ENCODE results near the gene PLBD1. TPM values are rescaled to one million over a fixed set of nuclear protein-coding genes. Genes with fewer than 3 reads are reported as not detected.

Gene PLBD1, protein sequence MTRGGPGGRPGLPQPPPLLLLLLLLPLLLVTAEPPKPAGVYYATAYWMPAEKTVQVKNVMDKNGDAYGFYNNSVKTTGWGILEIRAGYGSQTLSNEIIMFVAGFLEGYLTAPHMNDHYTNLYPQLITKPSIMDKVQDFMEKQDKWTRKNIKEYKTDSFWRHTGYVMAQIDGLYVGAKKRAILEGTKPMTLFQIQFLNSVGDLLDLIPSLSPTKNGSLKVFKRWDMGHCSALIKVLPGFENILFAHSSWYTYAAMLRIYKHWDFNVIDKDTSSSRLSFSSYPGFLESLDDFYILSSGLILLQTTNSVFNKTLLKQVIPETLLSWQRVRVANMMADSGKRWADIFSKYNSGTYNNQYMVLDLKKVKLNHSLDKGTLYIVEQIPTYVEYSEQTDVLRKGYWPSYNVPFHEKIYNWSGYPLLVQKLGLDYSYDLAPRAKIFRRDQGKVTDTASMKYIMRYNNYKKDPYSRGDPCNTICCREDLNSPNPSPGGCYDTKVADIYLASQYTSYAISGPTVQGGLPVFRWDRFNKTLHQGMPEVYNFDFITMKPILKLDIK
- 18.8 TPM for polyA plus RNA-seq (ENCODE audit: insufficient read length)

DNA sequence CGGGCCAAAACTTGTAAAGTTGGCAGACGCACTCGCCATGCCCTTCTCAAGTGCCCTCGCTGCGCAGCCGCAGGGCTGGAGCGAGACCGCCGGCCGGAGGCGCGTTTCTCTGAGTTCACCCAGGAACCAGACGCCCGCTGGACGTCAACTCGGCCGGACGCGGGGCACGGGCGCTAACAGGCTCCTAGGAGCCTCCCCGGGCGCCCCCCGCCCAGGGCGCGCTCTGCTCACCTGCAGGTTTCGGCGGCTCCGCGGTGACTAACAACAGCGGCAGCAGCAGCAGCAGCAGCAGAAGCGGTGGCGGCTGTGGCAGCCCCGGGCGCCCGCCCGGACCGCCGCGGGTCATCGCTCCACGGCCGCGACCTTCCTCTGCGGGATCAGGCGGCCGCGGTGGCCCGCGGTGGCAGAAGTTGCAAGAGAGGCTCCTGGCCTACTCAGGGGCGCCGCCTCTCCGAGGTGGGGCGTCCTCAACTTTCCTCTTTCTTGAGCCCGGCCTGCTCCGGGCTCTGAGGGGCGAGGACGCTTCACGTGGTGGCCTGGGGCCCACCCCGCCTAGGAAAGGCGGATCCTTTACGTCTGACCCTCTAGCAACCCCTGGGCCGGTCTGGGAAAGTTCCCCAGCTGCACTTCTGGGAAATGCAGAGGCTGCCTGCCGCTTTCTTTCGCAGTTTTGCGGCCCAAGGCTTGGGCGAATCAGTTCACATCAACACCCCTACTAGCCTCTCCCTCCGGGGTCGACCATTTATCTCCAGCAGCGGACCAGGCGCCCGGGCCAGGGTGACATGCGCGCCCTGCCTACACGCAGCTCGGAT is at the start of gene PLBD1:
PLBD1 (minus strand) TSS at position 533 of the 812 bp plus-strand sequence; CDS start at position 346, 187 bp downstream.
- DNase-seq = peak; percentile 84

DNA sequence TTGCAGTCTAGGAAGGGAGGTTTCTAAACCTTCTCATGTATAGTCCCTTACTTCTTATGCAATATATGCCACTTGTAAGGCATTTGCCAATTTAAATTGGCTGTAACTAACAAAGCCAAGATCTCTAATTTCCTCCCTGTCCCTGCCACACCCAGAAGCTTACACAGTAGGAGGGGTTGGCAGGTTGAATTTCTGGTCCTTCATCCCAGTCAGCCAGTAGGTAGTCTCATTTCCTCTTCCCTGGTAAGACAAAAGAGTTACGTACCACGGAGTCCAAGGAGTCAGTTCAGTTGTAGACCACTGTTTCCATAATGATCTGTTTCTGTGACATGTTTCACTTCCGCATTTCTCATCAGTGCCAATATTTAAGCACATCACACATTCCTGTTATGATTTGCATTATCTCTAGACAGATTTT is 47.0 kb upstream of the PLBD1 start:
- no peak for DNase-seq

DNA sequence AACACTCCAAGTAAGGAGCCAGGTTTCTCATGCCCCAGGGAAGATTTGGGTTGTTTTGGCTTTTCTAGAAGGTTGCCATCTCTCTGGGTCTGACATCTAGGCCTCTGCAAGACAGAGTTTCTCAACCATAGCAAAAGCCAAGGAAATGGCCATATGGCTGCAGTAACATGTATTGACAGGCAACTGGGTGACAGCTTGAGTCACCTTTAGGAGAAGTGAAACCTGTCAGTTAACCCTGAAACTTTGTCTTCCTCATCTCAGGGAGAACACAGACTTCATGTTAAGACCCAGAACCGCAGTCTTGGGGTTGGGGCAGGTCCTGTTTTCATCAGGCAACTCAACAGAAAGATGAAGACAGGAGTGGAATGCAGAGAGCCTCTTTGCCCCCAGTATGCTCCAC is 46.0 kb upstream of the PLBD1 start:
- DNase-seq = no peak

DNA sequence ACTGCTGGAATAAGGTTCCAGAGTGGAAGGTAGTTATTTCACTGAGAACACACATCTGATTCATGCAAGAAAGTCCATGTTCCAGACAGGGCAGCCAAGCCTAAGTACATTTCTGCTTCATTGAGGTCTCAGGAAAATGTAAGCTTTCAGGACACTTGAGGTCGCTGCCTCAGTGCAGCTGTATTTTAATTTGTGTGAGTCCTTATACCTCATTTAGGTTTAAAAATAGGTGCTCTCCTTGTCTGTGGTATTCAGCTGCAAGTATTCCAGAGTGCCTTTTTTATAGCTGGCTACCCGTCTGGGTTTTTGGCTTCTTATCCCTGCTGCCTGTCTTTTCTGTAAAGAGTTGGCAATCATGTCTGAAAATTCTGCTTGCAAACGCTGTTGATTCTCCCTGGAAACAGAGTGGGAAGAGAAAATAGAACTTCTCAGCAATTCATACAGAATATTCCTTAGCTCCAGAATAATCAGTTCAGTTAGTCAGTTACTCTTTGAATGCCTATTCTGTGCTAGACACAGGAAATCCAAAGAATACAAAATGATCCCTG is 45.3 kb upstream of the PLBD1 start:
- peak; percentile 39 for DNase-seq

DNA sequence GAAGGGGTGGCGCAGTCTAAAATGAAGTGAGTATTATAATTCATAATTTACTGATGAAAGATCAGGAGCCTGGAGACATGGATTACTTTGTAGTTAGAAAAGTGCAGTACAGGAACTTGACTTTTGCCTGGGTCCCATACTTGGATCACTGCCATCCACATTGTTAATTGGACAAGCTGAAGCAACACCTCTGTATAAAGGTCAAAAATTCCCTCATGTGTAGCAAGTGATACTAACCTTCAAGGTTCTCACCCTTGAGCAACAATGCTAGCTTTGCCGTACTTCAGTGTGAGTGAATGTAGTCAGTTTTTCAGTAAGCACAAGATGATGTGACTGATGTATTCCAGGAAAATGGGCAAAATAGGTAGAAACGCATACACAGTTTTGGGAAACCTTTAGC is 44.6 kb upstream of the PLBD1 start:
- DNase-seq = no peak

DNA sequence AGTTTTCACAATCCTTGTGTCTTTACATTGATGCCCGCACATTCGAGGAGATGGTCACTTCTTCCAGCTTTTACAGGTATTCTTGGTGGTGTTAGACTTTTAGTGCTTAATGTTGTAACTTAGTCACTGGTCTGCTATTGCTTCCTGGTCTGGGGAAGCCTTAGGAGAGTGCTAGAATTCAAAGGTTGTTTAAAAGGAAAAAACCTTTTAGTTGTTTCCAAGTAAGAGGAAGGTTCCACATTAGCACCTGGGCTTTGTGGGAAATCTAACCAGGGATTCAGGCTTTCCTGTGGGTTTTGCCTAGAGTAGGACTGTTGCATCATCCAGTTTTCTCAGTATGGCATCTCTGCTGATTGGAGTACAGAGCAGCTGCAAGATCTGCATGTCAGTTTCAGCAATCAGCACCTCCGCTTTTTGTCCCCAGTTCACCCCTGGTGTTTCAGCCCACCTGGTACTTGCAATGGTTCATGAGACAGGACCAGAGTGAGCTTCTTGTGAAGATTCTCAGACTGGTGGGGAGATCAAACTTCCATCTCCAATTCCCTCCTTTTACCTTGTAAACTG is 44.0 kb upstream of the PLBD1 start:
- no peak for DNase-seq

DNA sequence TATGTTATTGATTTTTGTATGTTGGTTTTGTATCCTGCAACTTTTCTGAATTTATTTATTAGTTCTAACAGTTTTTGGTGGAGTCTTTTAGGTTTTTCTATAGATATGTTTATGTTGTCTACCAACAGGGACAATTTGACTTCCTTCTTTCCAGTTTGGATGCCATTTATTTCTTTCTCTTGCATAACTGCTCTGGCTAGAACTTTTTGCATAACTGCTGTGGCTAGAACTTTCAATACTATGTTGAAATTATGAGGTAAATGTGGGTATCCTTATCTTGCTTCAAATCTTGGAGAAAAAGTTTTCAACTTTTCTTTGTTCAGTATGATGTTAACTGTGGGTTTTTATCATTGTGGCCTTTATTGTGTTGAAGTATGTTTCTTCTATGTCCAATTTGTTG is 39.9 kb upstream of the PLBD1 start:
- no peak for DNase-seq

DNA sequence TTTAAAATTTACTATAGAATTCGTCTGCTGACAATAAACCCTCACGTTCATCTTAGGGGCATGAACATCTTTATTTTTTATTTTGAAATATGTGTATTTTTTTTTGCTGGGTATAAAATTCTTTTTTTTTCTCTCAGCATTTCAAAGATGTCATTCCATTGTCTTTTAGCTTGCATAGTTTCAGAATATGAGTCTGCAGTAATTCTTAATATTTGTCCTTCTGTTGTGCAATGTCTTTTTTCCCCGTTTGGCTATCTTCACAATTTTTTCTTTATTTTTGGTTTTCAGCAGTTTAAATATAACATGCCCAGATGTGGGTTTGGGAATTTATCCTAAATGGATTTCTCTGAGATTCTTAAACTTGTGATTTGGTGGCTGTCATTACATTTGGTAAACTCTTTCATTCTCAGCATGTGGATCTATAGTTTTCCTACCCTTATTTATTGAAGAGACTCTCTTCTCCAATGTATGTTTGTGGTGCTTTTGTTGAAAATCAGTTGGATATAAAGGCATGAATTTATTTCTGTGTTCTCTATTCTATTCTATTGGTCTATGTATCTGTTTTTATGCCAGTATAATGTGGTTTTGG is 37.8 kb upstream of the PLBD1 start:
- DNase-seq = no peak

DNA sequence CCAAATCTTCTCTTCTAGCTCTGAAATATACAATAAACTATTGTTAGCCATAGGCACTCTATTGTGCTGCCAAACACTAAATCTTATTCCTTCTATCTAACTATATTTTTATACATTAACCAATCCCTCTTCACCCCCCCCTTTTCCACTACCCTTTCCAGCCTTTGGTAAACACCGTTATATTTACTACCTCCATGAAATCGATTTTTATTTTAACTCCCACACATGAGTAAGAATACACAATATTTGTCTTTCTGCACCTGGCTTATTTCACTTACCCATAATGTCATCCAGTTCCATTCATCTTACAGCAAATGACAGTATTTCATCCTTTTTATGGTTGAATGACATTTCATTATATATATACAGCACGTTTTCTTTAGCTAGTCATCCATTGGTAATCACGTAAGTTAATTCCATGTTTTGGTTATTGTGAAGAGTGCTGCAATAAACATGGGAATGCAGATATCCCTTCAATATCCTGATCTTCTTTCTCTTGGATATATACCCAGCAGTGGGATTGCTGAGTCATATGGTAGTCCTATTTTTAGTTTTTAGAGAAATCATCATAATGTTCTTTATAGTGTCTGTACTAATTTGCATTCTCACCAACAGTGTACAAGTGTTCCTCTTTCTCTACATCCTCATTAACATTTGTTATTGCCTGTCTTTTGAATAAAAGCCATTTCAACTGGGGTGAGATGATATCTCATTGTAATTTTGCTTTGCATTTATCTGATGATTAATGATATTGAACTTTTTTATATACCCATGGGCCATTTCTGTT is 34.2 kb upstream of the PLBD1 start:
- no peak for DNase-seq

DNA sequence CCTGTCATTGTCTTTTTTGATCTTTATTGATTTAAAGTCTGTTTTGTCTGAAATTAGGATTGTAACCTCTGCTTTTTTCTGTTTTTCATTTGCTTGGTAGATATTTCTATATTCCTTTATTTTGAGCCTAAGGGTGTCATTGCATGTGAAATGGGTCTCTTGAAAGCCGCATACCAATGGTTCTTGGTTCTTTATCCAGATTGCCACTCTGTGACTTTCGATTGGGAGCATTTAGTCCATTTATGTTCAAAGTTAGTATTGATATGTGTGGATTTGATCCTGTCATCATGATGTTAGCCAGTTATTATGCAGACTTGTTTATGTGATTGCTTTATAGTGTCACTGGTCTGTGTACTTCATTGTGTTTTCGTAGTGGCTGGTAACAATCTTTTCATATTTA is 29.8 kb upstream of the PLBD1 start:
- DNase-seq = no peak

DNA sequence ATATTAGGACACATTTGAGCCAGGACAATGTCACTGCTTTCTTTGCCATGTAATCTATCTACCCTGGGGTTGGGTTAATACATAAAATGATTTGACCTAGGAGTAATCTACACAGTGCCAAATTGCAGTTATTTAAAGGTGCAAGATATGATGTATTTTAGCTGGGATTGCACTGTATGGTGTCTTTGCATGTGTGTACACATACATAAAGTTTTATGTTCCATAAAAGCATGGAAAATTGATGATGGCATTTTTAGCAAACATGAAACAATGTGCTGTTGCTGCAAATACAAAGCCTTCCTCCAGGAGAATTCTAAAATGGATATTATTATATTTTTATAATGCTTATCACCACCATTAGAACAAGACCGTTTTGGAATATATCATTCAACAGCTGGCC is 24.0 kb upstream of the PLBD1 start:
- no peak for DNase-seq

DNA sequence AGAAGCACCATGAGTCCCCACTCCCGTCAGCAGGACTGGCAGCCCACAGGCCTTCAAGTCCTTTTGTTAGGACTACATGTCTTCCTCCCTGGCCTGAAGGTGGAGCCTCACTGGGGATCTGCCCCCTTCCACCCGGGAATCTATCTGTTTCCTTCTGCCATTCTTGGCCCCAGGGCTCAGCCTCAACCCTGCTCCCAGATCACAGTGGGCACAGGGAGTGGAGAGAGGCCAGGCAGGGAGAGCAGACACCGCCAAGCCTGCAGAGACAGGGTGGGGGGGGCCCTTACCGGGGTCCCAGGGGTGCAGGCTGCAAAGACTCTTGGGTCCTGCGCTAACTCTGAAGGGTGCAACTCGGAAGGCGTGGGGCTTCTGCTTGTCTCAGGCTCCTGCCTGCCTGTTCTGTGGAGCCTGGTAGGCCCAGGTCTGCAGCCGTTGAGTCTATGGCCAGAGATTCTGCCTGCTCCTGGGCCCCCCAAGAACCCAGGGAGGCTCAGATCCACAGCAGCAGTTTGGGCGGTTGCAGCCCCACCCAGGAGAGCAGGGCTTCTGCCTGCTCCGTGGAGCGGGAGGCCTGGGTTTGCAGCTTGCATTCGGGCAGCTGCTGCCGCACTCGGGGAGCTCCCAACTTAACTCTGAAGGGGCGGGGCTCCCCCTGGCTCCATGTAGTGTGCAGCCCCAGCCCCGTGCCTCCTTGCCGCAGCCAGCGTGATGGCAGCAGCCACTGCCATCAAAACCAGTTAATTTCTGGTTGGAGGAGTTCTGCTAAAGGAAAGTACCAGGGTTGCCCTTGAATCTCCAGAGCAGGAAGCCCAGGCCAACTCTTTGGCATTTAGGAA is 21.7 kb upstream of the PLBD1 start:
- DNase-seq = no peak

DNA sequence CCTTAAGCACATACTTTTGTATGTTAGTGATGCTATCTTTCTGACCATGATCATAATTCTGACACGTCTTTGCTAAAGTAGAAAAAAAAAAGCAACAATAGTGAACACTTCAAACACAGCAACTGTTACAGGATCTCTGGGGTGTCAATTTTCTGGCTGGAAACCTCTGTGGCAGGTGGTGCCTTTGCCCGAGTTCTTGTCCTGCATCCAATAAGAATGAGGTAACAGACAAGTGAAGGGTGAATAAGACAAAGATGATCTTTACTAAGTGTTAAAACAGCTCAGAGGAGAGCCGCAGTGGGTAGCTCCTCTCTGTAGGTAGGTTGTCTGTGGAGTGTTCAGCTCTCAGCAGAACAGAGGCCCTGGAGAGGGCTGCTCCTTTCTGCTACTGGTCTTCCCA is 20.9 kb upstream of the PLBD1 start:
- no peak for DNase-seq

DNA sequence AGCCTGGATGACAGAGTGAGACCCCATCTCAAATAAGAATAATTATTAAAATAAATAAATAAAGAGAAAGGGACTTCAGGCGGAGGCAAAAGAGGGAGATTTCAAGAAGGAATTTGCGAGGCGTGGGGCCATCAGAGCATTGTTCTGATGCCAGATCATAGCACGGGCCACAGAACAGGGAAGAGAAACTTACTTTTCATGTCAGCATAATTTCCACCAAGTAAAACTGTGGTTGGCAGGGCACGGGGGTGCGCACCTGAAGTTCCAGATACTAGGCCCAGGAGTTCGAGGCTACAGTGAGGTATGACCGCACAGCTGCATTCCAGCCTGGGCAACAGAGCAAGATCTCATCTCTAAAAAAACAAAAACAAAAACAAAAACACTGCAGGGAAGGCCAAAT is 11.0 kb upstream of the PLBD1 start:
- DNase-seq = no peak

DNA sequence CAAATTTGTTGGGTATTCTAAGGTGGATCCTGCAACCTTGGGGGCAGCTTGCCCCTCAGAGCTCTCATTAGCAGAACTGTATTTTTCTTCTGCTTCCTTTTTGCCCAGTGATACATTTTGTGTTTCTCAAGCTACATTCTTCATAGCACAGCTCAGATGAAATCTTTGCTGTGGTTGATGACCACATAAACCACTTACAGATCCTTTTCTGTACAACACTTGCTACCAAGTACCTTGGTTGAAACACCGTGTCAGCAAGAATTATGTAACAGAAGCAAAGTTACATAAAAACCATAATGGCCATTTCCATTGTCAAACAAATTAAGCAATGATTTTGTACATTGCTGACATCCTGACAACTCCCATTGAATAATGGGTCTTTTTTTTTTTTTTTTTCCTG is 9.7 kb upstream of the PLBD1 start:
- DNase-seq = no peak

DNA sequence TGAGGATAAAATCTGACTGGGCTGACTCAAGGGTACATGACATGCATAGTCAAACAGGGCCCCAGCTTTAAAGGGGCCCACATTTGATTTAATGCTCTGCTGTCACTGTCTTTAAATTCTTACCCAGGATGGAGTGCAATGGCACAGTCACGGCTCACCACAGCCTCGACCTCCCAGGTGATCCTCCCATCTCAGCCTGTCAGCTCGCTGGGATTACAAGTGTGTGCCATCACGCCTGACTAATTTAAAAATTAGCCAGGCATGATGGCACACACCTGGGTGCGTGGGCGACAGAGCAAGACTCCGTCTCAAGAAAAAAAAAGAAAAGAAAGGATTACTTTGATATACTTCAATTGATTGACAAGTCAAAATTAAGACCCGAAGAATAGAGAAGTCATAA is 9.2 kb upstream of the PLBD1 start:
- DNase-seq = no peak

DNA sequence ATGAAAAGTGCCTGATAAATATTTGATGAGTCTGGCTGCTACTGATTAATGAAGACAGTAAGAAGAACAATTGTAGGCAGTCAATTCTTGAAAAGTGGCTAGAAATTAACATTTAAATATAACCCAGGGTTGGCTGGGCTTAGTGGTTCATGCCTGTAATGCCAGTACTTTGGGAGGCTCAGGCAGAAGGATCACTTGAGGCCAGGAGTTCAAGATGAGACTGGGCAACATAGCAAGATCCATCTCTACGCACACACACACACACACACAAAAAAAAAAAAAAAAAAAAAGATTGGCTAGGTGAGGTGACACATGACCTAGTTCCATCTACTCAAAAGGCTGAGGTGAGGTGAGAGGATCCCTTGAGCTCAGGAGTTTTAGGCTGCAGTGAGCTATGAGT is 7.9 kb upstream of the PLBD1 start:
- DNase-seq = no peak

DNA sequence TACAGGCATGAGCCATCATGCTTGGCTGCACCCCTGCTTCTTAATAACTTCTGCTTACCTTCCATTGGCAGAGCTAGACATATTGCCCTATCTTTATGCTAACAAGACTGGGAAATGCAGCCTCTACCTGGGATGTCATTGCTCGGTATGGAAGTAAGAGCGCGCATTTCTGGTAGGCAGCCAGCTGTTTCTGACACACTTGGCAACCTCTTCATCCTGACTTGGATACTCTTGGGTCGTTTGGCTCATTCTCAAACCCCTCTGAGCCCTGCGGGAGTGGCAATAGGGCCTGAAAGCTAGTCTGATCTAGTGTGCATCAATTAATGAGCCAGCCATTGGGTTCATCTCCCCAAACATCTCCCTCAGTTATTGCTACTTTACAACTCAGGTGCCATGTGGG is 5.4 kb upstream of the PLBD1 start:
- no peak for DNase-seq

DNA sequence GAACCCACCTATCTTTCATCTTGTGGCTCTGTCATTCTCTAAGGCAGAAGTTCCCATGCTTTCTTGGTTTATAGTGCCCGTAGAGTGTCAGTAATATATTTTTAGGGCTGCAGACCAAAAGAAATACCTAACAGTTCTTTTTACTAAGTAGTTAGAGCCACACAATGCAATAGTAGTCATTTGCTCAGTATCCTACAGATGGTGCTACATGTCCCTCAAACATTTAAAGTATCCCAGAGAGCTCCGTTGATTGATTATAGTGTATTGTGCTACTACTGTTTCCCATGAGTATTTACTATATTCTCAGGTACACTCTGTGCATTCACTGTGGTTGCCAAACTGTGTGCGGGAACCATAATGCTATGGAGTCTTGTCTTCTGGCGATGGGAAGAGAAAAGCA is 4.7 kb upstream of the PLBD1 start:
- no peak for DNase-seq

DNA sequence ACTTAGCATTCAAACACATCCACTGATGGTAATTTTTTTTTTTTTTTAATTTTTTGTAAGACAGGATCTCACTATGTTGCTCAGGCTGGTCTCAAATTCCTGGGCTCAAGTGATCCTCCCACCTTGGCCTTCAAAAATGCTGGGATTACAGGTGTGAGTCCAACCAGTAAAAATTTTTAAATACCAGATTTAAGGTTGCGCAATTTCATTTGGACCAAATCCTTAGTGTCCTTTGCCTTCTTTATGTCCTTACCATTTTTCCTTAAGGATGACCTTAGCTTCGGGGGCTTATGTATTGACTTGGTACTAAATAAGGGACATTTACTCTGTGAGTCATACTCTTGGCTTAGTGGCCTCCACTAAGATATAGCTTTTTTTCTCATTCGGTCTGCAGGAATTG is 4.1 kb upstream of the PLBD1 start:
- DNase-seq = no peak

DNA sequence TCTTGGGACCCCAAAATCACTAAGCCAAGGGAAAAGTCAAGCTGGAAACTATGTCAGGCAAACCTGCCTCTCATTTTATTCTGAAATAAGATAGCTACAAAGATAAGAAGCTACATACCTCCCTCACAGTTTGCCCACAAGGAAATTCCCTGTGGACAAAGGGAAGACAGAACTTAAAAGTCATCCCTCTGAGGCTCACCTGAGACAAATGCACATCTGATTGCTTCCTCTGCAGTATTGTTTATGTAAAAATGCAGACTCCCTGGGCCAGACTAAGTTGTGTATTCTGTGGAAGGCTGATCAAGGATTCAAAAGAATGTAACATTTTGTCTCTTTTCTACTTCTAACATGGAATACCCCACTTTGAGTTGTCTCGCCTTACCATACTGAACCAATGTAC is 2.5 kb upstream of the PLBD1 start:
- DNase-seq = no peak

Data from hindlimb muscle (tissue), 1 donor.